ENCODE results near the gene ZEB2.

Gene ZEB2

DNA sequence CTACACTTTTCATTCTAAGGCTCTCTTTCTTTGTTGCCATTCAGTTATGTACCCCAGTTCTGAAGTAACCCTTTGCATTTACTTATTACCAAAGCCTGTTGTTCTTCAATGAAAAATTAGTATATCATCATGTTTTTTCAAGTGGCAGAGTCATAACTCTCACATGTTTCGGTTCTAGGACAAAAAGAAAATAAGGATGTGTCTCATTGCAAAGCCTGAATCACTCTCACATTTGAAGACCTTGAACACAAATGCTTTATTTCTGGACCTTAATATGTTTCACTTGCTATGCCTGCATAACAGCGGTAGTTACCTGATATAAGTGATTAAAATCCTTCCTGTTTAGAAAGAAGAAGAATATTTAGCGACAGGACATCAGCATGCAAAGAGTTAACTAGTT, 49.1 kb downstream of the ZEB2 start:
- no peak for DNase-seq (ENCODE audit: low spot score)

DNA sequence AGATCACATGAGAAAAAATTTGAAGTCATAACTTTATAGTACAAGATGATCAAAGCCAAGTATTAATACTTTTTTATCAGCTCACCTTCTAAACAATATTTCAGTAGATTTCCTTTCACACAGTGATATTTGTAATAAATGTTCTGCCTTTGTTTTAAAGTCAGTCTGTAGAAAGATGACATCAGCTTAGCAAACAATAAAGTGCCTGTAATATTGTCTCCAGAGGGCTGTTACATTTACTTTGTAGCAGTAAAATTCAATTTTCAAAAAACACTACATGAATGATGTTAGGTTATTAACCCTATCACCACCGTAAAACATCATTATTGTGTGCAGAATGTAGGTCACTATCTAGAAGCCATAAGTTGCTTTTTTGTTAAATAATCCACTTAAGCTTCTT, 49.6 kb downstream of the ZEB2 start:
- no peak for DNase-seq (ENCODE audit: low spot score)

DNA sequence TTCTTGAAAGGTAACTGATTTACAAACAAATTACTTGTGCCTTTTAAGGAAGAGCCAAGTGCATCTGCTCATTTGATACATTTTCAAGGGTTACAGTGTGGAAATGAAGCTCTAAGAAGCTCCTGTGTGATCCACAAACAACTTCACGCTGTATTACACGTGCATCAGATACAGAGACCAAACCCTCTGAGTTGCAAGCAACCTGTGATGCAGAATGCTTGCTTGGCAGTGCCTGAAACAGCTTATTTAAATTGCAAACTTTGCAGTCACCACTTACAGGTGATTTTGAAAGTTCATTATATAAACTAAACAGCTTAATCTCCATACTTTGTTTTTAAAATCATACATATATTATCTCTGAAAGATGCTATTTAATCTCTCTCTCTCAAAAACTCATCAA, 50.1 kb downstream of the ZEB2 start:
- no peak for DNase-seq (ENCODE audit: low spot score)

DNA sequence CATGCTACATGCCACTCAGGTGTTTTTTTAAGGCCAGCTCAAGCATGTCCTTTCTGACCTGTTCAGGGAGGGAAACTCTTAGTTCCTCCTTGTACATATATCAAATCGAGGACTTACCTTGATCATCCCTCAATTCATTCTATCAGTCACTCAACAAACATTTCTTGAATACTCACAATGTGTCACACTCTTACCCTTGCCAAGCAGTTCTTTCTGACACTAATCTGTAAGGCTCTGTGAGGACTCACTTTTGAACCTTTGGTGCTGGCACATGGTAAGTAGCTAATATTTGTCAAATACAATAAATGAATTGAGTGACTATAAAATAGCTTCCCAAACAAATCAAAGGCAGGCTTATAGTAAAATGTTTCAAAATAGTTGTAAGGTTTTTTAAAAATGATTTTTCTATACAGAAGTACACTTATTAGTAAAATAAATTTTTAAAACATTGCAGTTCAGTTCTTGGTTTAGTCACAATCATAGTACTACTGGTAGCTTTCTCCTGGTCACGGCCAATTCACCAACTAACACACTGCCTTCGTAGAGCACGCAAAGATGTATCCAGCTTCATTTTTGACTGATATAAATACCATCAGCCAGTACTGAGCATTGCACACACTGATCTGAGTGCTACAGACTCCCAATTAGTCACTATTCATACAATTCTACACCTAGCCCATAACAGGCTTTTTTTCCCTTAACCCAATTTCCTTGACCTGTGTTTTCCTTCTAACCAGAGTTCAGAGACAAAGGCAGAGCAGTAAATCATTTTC, 50.9 kb downstream of the ZEB2 start:
- no peak for DNase-seq (ENCODE audit: low spot score)

DNA sequence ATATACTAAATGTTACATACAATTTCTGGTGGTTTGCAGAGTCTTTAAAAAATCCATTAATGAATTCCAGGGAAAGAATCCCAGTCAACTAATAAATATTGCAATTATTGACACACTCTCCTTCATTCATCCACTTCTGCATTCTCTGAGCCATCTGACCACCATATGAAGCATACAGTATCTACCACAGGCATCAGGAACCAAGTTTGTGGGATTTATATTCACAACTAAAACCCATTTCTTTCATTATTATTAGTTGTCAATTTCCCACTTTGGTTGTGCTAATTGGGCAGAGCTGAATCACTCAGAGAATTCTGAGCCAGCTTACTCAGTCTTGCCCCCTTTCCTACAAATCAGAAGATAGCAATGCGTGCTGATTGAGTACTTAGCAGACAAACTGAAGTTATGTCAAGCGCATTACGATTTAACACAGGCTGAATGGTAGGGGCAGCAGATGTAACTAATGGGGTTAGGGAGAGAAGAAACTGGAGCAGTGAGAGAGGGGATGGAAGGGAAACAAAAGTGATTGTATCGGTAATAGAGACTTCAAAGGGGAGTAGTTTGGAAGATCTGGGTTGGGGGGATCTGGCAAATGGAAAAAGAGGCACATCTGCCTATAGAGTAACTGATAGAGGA, 52.3 kb downstream of the ZEB2 start:
- DNase-seq (ENCODE audit: low spot score): no peak

DNA sequence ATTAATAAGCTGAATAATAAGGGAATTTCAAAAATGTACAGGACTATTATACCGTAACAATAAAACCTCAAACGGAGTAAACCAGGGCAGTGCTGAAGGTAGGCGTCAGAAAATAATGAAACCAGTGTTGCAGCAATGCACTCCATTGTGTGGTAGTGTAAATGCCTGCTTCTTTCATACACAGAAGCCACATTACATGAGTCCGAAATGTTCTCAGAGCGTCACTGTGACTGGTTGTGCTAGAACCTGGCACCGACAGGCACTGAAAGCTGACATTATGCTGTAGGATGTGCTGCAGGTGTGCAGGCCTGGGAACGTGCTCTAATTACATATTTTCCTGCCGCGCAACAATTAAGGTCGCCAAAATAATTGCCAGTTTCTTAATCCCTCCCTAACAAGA, 53.3 kb downstream of the ZEB2 start:
- DNase-seq (ENCODE audit: low spot score): peak; percentile 87

DNA sequence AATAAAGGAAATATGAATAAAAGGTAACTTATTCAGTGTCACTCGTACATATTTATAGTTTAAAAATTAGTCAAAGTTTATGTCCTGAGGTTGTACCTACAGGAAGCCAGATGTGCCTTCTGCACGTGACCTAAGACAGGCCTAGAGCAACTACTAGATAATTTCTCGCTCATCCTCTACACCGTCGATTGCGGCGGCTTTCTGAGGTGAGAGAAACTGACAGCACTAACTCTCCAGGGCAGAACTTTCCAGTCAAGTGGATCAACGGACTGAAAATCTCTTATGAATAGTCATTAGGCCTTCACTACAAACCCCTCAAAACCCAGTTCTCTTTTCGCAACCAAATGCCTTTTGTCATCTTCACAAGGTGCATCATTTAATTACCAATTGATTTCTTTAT, 54.2 kb downstream of the ZEB2 start:
- DNase-seq (ENCODE audit: low spot score): no peak

DNA sequence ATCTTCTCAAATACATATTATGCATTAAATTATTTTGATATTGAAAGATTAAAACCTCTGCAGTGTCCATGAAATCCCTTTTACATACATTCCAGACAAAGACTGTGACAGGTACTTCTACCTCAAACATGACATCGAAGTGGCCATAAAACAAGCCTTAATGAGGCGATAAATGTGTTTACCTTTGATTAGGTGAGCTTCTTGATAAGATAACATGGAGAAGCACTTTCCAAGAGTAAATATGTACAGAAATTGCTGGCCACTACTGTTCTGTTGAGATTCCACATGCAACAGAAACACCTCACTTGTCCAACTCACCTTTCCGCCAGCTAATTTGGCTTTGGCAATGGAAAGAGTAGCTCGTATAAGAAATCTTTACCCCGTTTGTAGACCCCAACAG, 55.2 kb downstream of the ZEB2 start:
- no peak for DNase-seq (ENCODE audit: low spot score)

DNA sequence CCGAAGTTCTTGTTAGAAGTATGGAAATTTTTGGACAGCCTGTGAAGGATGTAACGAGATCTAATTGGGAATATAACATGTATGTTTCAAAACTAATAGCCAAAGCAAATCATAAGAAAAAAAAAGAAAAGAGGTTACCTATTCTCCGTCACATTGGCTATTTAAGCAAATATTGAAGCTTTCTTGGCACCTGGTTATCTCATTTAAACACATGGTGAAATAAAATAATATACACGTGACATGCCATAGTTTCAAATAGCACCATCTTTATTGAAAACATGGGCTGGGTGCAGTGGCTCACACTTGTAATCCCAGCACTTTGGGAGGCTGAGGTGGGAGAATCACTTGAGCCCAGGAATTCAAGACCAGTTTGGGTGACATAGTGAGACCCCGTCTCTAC, 56.7 kb downstream of the ZEB2 start:
- DNase-seq (ENCODE audit: low spot score): no peak

DNA sequence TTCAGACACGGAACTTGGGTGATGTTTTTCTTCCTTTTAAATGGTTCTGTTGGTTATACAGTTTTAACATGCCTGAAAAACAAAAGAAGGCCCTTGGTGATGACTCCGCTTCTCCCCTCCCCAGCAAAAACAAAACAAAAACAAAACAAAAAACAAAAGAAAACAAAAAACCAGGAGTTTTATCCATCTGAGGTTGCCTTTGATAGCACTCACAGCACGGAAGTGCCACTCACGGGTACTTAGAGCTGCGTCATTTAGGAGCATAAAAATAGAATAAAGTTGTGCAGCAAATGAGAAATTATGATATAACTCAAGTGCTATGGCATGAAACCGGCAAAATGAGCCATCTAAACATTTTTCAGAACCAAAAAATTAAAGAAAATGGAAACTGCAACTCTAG, 57.7 kb downstream of the ZEB2 start:
- DNase-seq (ENCODE audit: low spot score): no peak

DNA sequence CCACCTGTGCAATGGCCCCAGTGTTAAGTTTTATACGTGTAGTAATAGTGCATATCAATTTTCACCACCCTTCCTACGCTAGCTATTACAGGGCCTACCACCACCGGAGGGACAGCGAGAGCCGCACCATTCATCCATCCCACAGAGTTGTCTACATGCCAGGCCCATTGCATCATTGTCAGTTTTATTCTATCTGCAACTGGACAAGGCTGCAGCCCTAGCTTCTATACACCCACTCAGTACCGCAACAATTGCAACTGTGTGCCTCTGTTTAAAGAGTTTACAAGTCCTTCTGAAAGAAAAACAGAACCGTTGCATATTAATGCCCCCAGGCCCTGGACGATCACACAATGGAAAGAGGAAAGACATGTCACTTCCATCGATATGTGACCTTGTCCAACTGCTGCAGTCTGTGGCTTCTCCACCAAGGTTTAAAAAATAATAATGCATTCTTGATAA, 58.6 kb downstream of the ZEB2 start:
- DNase-seq (ENCODE audit: low spot score): peak; percentile 90

DNA sequence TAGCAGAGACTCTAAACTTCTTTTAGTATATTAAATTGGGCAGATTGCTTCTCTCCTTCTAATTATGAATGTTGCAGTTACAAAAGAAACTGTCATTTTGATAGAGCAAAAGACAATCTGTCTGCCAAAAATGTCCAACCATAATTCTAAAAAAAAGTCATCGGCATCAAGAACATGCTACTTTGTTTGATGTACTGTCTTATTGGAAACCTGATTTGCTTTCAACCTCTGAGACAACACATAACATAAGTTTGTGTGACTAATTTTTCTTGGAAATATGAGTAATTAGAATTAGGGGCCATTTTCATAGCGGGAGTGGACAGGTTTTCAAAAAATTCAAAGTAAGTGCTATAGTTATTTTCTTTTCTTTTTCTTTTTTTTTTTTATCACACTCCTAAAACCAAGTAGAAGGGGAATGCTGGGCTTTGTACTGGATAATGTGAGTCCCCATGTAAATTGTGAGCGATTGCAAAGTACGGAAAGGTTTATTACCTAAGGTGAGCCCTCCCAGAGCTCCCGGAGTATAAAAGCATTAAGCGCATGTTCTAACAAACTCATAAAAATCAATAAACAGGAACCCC, 59.1 kb downstream of the ZEB2 start:
- no peak for DNase-seq (ENCODE audit: low spot score)

DNA sequence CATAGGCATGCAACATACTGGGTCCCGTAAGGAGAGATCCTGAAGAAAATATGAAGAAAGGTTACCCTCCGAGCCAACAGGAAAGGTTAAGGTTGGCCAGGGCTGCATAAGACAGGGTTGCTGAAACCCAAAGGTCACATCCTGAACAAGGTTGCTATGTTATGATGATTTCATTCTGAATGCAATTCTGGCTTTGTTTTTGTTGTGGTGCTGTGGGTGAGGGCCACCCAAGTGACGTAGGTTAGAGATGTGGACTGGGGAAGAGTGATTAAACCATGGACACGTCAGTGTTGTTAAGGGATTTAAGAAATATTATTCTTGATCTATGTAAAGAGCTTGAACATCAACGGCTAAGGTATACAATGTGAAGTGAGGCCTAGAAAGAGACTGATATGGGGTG, 60.0 kb downstream of the ZEB2 start:
- DNase-seq (ENCODE audit: low spot score): no peak

DNA sequence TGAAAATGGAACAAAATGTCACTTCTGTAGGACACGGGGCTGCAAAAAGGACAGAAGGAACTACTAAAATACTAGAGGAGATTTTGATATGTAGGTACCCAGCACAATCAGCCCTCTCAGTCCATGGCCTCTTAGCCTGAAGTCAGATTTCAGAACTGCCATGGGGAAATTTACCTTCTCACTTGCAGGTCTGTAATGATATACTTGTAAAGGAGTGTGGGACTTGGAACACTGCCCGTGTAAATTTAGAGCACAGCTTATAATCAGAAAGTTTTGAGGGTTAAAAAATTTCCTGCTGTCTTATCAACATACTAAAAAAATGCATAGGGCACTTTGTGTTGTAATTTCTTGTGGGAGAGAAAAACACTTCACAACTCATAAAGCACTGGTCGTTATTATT, 60.6 kb downstream of the ZEB2 start:
- no peak for DNase-seq (ENCODE audit: low spot score)

DNA sequence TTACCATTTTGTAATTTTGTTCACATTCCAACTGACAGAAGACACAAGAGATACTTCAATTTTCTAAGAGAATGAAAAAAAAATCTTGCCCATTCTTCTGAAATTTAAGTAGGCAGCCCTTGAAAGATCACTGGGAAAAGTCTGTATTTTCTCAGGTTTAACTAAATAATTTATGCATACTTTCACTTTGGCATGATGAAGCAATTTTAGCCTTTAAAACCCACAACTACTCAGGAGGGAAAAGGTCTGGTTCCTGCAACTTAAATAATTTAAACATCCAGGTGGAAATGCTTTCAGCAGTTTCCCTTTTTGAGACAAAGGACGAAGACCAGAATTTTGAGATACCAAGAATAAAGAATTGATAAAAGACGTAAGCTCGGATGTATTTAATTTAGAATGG, 61.4 kb downstream of the ZEB2 start:
- DNase-seq (ENCODE audit: low spot score): no peak

DNA sequence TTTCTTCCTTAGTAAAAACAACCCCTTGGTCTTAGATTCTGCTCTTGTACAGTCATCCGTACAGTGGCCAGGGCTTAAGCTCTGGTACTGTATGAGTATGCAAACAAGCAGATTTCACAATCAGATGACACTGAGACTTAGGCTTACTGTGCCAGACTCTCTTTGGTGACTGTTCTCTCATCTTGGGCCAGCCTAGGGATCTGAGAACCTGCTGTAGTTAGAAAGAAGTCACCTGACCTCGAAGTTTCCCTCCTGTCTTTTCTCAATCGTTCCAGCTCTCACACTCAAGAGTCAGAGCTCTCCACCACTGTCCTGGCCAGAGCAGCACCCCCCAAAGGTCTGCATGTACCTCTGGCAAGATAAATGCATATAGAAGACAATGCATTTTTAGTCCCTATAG, 63.2 kb downstream of the ZEB2 start:
- no peak for DNase-seq (ENCODE audit: low spot score)

DNA sequence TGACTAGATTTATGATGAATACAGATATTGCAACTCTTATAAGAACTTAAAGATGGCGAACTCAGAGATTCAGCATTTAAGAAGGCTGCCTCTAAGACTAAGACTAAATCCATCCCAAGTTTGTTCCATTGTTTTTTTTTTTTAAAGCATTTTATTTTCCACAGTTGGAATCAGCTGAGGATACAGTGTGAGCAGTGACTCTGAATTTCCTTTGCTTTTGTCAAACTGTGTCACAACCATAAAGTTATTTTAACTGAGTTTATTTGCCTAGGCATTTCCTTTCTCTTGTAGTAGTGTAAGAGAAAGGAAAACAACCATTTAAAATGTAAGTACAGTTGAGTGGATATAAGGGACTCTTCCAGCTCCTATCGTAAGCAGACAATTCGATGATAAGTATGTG, 63.9 kb downstream of the ZEB2 start:
- no peak for DNase-seq (ENCODE audit: low spot score)

DNA sequence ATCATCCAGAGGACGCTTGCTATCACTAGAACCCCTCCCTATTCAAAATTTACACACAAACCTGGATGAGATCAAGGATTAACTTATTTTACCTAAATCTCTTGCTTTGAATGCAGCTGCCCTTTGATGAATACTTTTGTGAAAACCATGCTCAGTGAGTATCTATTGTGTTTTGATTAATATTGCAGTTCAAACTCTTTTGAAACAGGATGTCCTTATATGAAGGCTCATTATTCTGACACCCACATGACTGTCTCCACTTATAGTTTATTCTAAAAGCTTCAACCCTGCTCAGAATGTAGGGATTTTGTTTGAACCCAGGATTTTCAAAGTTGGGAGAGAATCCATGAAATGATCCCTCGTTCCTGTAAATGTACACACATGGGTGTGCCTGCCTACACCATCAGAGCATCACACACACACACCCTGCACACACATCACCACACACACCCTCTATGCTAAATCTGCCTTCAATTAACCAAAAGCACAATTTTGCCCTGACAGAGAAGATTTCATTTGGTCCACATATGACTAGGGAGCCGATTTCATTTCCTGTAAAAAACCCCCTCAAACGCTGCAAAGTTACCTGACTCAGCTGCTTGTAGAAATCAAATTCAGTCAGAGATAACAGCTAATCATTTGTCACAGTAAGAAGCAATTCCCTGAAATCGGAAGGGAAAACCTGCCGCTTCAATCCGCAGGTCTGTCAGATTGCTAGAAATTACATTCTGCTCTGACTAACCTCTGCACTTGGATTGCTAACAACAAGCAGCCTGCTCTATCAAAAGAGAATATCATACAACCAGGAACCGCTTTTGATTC, 65.2 kb downstream of the ZEB2 start:
- no peak for DNase-seq (ENCODE audit: low spot score)

DNA sequence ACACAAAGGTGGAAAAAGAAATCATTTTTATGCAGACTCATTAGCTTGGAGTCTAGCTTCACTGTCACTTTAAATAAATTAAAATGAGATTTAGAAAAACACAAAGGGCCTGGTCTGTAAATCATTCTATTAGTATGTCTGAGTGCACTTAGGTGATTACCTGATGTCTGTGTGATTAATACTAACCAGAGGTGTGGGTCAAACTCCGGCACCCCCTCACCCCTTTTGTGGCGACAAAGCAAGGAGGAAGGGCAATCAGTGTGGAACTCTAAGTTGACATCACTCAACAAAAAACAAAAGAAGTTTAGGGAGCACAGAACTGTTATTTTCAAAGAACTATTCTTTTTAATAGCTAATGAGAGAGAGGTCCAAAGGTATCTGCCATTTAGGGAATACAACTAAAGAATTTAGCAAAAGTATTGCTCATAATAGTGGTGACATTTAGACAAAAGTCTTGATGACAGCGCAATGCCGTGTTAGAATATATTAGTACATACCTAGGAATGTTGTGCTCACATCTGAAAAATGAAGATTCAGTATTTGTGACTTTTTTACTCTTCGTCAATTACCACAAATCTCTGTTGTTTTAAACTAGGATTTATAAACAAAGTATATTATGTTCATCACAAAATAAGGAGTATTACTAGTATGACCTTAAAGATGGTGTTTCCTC, 66.3 kb downstream of the ZEB2 start:
- DNase-seq (ENCODE audit: low spot score): no peak

DNA sequence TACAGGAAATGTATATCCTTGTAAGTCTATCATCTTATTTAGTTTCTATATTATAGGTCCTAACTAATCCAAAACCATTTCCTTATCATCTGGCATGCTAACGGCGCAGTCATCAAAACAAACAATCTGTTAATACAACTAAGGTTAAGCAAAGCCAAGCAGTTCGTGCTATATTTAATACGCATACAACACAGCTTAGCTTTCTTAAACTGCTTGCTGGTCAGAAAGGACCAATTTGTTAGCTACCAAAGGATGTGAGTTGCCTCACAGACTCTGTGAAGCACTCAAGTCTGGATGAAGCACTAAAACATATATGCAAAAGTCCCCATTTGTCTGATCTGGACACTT, 67.0 kb downstream of the ZEB2 start:
- DNase-seq (ENCODE audit: low spot score): no peak

DNA sequence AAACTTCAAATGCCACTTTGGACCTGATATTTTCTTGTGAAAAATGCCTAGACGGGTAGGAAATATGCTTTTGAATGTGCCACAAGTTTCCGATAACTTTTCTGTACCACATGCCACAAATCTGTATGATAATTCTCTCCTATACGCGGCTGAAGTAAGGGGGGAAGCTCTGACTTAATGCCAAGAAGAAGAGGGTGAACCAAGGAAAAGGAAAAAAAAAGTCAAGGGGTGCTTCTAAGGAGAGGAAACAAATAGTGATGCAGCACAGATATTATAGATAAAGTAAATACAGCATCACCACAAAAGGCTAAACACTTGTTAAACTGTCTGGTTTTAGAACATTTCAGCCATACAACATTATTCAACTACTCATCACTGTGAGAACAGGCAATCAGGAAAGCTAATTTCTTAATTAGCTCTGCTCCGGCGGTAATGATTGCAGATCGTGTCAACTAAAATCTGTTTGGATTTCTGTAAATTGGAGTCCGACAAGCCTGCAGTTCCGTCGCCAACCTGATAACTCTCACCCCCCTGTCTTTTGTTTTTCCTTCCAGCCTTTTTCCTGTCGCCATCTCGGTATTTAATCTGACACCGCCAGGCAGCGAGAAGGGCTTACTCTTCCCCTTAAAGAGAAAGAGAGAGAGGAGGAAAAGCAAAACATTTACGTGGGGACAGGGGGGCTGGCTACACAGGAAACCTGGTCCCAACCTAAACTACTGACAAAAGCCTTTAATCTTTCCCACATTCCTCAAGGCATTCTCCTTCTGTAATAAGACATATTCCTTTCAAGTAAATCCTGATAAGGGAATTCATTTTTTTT, 67.5 kb downstream of the ZEB2 start:
- no peak for DNase-seq (ENCODE audit: low spot score)
